Left colon (tissue), 2 donors: Measurements from ENCODE around the gene ADCY6. TPM values are rescaled to one million over a fixed set of nuclear protein-coding genes. Genes with fewer than 3 reads are reported as not detected.

ENCODE experiments used
- ATAC-seq: fragments of 200-7000 bp; cut with Tn5 transposase; one replicate; pipeline ENCODE4 v1.9.1; 2020; ENCODE audit warnings: mild to moderate bottlenecking, moderate library complexity
- DNase-seq, 2 donors: peaks; one replicate each; pipeline ENCODE4 v3.0.0-alpha.2; 2020
- intact Hi-C, 2 donors: fragments of 100-400 bp; cut with DNase I in 1 of 2; cut with micrococcal nuclease in 1 of 2; formaldehyde crosslinking; loops; one replicate each; pipeline versions ENCODE4 v1.11.2 to v1.14.0; 2022; cut with DNase I, micrococcal nuclease
- microRNA-seq, 2 donors: library from miRNA; unstranded; fragments of <30 nt; microRNA quantifications; one replicate each; pipeline versions ENCODE4 v1.1.0 to v1.2.0, GENCODE V29; 2020
- total RNA-seq, 2 donors: library from RNA; stranded (reverse); fragmentation: NEBNext Ultra II Directional; extraction: Animal tissue kit (Norgen Biotek cat#: 25700); gene quantifications; one replicate each; pipeline ENCODE4 v1.2.1, GENCODE V29; 2021
- donor health status: DM: no; HTN: no; CAD: no.
- donor health status: DM: yes; HTN: yes; CAD: no.

ADCY6 gene
- total RNA-seq, 2 donors from 2014 or later = 103 to 130 TPM

DNA sequence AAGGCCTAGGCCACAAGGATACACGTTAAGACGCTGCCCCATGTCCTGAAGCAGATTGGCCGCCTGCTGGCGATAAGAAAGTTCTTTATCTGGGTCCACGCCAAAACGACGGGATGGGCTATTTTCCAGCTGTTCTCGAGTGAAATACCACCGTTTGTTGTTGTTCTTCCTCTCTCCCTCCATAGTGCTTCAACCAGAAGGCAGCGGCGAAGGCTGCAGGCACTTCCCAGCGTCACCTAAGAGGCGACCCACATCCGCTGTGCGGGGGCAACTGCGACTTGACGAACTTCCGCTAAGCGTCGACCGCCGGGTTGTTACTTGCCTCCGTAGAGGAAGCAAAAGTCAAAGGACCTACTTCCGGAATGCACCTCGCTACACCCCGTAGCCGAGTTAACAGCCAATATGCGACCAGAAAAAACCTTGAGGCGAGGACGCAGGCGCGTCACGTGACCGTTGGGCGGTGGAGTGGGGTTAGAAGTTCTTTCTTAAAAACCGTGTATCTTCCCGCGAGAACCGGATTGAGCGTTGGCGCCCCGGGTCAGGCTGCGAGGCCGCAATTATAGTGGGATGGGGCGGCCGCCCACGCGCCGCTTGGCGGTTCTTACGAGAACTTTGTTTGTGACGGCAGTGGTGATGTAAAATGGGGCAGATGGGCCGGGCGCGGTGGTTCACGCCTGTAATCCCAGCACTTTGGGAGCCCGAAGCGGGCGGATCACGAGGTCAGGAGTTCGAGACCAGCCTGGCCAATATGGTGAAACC is 72.2 kb downstream of the ADCY6 start, which contains the start of gene CCNT1:
Gene CCNT1, minus strand, starts transcription at position 215 of the 759 bp plus-strand sequence. Its CDS starts 32 bp downstream, at position 183.
- ATAC-seq = peak; percentile 92
- intact Hi-C loops = no loop called here
- DNase-seq = peak; percentile 99

Small RNA genes within 50 kb of the gene (microRNA-seq; reads per million reads assigned to microRNA genes)
- 0 to 1.4 reads per million in 2 donors for gene MIR4701

Other genes with a start within 250 kb of the ADCY6 start
- not detected for gene LALBA, start 219.0 kb downstream of the ADCY6 start, total RNA-seq
- 10 to 100 TPM; 16.9 to 19.9 TPM for gene KANSL2, start 106.9 kb downstream of the ADCY6 start, total RNA-seq
- gene CCNT1, start 72.4 kb downstream of the ADCY6 start, total RNA-seq = 10 to 100 TPM; 24.8 to 28.4 TPM
- gene CACNB3, start 29.4 kb upstream of the ADCY6 start, total RNA-seq = 10 to 100 TPM; 36.0 to 47.9 TPM
- 10 to 100 TPM; 74.6 to 79.8 TPM for gene DDX23, start 63.1 kb upstream of the ADCY6 start, total RNA-seq
- gene RND1, start 76.8 kb upstream of the ADCY6 start, total RNA-seq = 1 to 10 TPM; 2.1 to 8.6 TPM
- gene FKBP11, start 136.4 kb upstream of the ADCY6 start, total RNA-seq = 10 to 100 TPM; 21.3 to 26.9 TPM
- gene ARF3, start 168.4 kb upstream of the ADCY6 start, total RNA-seq = 100 to 1,000 TPM; 271 to 304 TPM
- under 1 TPM; 0.15 to 0.61 TPM for gene WNT10B, start 182.6 kb upstream of the ADCY6 start, total RNA-seq
- not detected for gene WNT1, start 189.2 kb upstream of the ADCY6 start, total RNA-seq
- gene DDN, start 210.3 kb upstream of the ADCY6 start, total RNA-seq = under 1 TPM in 1 of 2 donors, not detected in 1; 0.06 TPM
- 10 to 100 TPM; 52.0 to 53.9 TPM for gene PRKAG1, start 229.7 kb upstream of the ADCY6 start, total RNA-seq